Measurements from ENCODE around the gene BICRAL. TPM values are rescaled to one million over a fixed set of nuclear protein-coding genes. Genes with fewer than 3 reads are reported as not detected.
A peak's percentile ranks its signal among the peaks of the same experiment; 100 is the strongest.

Gene BICRAL
- total and polyA plus RNA-seq, 9 of the 15 experiments (the other 6 are each of a cell fraction or from before 2014, with no cell fraction given), result 1.2 to 11.9 (median 5.6) TPM

- TF ChIP-seq CBX2 (IDR thresholded peaks at IDR 0.05; ENCODE audit: insufficient read depth, low read length, poor library complexity, severe bottlenecking) (no peak), ZBTB43 (CRISPR knock-in tag; IDR thresholded peaks at IDR 0.05) (no peak), TCFL5 (CRISPR knock-in tag; conservative IDR thresholded peaks at IDR 0.05) (no peak), TFAP4 (CRISPR knock-in tag; IDR thresholded peaks at IDR 0.05; ENCODE audit: borderline replicate concordance) (no peak), TCF7 (IDR thresholded peaks at IDR 0.05; ENCODE audit: borderline replicate concordance) (no peak), PTRF (tag; IDR thresholded peaks at IDR 0.05) (no peak), PHF20 (IDR thresholded peaks at IDR 0.05; ENCODE audit: partially characterized antibody) (no peak), ELF2 (CRISPR knock-in tag; IDR thresholded peaks at IDR 0.05) (0 out of 2 replicates have a peak, but pooled peaks have one; percentile 18), MTA2 (IDR thresholded peaks at IDR 0.05; ENCODE audit: low read depth) (no peak), HMGXB4 (CRISPR knock-in tag; IDR thresholded peaks at IDR 0.05) (0 out of 2 replicates have a peak, but pooled peaks have one; percentile 25), JUND (IDR thresholded peaks at IDR 0.05; ENCODE audit: borderline replicate concordance, low read depth, low read length) (peak; percentile 80), JUND (tag; IDR thresholded peaks at IDR 0.05; ENCODE audit: borderline replicate concordance, low read depth, low read length) (no peak; the same call in 2 of the 3 replicates), ZNF318 (IDR thresholded peaks at IDR 0.05; ENCODE audit: borderline replicate concordance in 1 of 2, low read depth in 1 of 2) (no peak), ZNF3 (CRISPR knock-in tag; IDR thresholded peaks at IDR 0.05) (no peak), E2F3 (CRISPR knock-in tag; IDR thresholded peaks at IDR 0.05) (no peak)
Measured at GRCh38 chr6:42782689-42783176, 881 bp downstream of the BICRAL start (continued).

Measured in K562 (cell line).